T-helper 9 cell (primary cell): Measurements from ENCODE around the gene KRT81.

Source experiments
- DNase-seq: peaks from one replicate; pipeline ENCODE4 v3.0.0-alpha.2; 2020

The KRT81 gene

GRCh38 chr12:52238916-52239646 is 52.3 kb downstream of the KRT81 start:
- DNase-seq = no peak

GRCh38 chr12:52238207-52238840 is 53.0 kb downstream of the KRT81 start:
- DNase-seq = no peak

- DNase-seq = no peak
Observed at GRCh38 chr12:52236386-52237050, 54.8 kb downstream of the KRT81 start.
